OCI-LY3 (cell line): ENCODE measurements around the gene MROH7.

Experiments used
- H2AFZ ChIP-seq: fragments of 200-600, 300-600 bp; shearing (Covaris generic); 2 replicates; pipeline ENCODE4 v1.6.0; 2014; ENCODE audit warnings: antibody characterized with exemption, low read depth, low read length
- H3K27ac ChIP-seq: fragments of 200-600, 300-600 bp; sonication (generic); 2 replicates; pipeline ENCODE4 v1.5.1; 2014; ENCODE audit warnings: mild to moderate bottlenecking, low read length, moderate library complexity, mixed read lengths
- H3K27me3 ChIP-seq: fragments of 200-600, 300-600 bp; sonication (generic); 2 replicates; pipeline ENCODE4 v1.6.1; 2014; ENCODE audit warnings: low read depth, low read length, mixed read lengths
- H3K36me3 ChIP-seq: fragments of 200-600, 300-600 bp; sonication (generic); replicated peaks from 2 replicates; pipeline ENCODE3; 2014; ENCODE audit warnings: low read depth, low read length, mixed read lengths
- H3K4me1 ChIP-seq: fragments of 300-600, 200-600 bp; sonication (generic); 2 replicates; pipeline ENCODE4 v1.6.1; 2014; ENCODE audit warnings: low read length, mixed read lengths
- H3K4me2 ChIP-seq: fragments of 200-600, 300-600 bp; sonication (generic); 2 replicates; pipeline ENCODE4 v1.6.1; 2014; ENCODE audit warnings: low read length, mixed read lengths
- H3K4me3 ChIP-seq: fragments of 300-600, 200-600 bp; sonication (generic); 2 replicates; pipeline ENCODE4 v1.5.1; 2014; ENCODE audit warnings: antibody characterized with exemption, mild to moderate bottlenecking, low read length, moderate library complexity
- H3K79me2 ChIP-seq: fragments of 300-600, 200-600 bp; shearing (Covaris generic); 2 replicates; pipeline ENCODE4 v1.6.1; 2014; ENCODE audit warnings: mild to moderate bottlenecking, low read length, mixed read lengths
- H3K9ac ChIP-seq: fragments of 300-600, 200-600 bp; shearing (Covaris generic); 2 replicates; pipeline ENCODE4 v1.6.0; 2014; ENCODE audit warnings: mild to moderate bottlenecking, low read length, moderate library complexity
- H3K9me3 ChIP-seq: fragments of 200-600, 300-600 bp; shearing (Covaris generic); 2 replicates; pipeline ENCODE4 v1.6.1; 2014; ENCODE audit warnings: low read length, mixed read lengths; ENCODE audit not compliant: insufficient read depth
- H4K20me1 ChIP-seq: fragments of 200-600, 300-600 bp; sonication (generic); 2 replicates; pipeline ENCODE4 v1.6.1; 2016; ENCODE audit warnings: low read length, mixed read lengths; ENCODE audit not compliant: insufficient read depth
- EZH2phosphoT487 ChIP-seq: fragments of 200-600 bp; shearing (Covaris generic); IDR thresholded peaks from 2 replicates; pipeline ENCODE4 v1.6.1; 2018; ENCODE audit warnings: antibody characterized with exemption, mixed run types, low read depth
- TF ChIP-seq, protein P1 (sequence below): fragments of 200-600, 300-600 bp; sonication (generic); IDR thresholded peaks from 2 replicates; pipeline ENCODE4 v1.5.1; 2014; ENCODE audit warnings: antibody characterized with exemption, low read length, low read depth

MROH7 gene

DNA sequence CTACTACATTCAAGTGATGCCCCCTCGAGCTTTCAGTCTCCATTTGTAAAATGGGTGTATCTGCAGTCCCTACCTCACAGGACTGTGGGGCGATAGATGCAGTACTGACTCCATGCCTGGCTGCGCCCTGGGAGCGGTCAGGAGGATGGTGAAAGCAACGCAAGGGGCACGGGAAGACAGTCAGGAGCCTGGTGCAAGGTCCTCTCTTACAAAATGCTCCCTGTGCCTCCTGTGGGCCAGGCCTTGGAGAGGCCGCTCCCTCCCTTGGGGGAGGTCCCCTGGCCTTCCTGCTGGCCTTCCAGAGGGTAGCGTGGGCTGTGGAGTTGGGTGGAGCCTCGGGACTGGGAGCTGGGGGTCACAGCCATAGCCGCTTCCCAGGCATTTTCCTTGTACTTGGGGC, 39.9 kb upstream of the MROH7 start:
- Histone ChIP-seq H2AFZ (no peak overlapping the region), H4K20me1 (no peaks in the 10 kb centered on the region), H3K4me2 (no peak overlapping the region)

DNA sequence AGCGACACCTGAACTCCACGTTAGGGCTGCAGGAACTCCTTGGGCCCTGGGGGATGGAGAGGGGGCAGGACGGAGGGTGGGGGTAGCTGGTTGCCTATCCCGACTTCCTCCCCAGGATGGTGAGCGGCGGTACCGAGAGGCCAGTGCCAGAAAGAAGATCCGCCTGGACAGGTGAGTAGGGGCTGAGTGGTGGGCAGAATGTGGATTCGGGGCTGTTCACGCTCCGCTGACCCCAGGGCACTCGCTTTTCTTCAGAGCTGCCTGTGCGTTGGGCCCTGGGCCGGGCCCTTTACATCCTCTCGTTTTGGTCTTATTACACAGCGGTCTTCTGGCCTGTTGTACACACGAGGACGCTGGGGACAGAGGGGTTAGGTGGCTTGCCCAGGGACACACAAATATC, 39.0 kb upstream of the MROH7 start:
- H4K20me1 ChIP-seq = no peaks in the 10 kb centered on the region
- H3K4me2 ChIP-seq = no peak overlapping the region
- no peaks in the 10 kb centered on the region for H3K27me3 ChIP-seq
- no peak for TF ChIP-seq EZH2phosphoT487
- TF ChIP-seq, protein P1, sequence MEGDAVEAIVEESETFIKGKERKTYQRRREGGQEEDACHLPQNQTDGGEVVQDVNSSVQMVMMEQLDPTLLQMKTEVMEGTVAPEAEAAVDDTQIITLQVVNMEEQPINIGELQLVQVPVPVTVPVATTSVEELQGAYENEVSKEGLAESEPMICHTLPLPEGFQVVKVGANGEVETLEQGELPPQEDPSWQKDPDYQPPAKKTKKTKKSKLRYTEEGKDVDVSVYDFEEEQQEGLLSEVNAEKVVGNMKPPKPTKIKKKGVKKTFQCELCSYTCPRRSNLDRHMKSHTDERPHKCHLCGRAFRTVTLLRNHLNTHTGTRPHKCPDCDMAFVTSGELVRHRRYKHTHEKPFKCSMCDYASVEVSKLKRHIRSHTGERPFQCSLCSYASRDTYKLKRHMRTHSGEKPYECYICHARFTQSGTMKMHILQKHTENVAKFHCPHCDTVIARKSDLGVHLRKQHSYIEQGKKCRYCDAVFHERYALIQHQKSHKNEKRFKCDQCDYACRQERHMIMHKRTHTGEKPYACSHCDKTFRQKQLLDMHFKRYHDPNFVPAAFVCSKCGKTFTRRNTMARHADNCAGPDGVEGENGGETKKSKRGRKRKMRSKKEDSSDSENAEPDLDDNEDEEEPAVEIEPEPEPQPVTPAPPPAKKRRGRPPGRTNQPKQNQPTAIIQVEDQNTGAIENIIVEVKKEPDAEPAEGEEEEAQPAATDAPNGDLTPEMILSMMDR = no peak
- H3K9me3 ChIP-seq = no peaks in the 10 kb centered on the region
- H3K79me2 ChIP-seq = no peaks in the 10 kb centered on the region
- no peak overlapping the region for H2AFZ ChIP-seq
- no peaks in the 10 kb centered on the region for H3K36me3 ChIP-seq
- no peak overlapping the region for H3K27ac ChIP-seq
- H3K4me3 ChIP-seq = no peak overlapping the region
- H3K4me1 ChIP-seq = no peaks in the 10 kb centered on the region
- no peak overlapping the region for H3K9ac ChIP-seq

More for the DNA sequence above, 39.9 kb upstream of the MROH7 start:
- Histone ChIP-seq H3K27ac (no peak overlapping the region), H3K36me3 (no peaks in the 10 kb centered on the region), H3K4me3 (no peak overlapping the region), H3K4me1 (no peaks in the 10 kb centered on the region), H3K9ac (no peak overlapping the region), H3K79me2 (no peaks in the 10 kb centered on the region), H3K9me3 (no peaks in the 10 kb centered on the region), H3K27me3 (no peaks in the 10 kb centered on the region)
- no peak for TF ChIP-seq EZH2phosphoT487
- TF ChIP-seq, protein P1 = no peak

DNA sequence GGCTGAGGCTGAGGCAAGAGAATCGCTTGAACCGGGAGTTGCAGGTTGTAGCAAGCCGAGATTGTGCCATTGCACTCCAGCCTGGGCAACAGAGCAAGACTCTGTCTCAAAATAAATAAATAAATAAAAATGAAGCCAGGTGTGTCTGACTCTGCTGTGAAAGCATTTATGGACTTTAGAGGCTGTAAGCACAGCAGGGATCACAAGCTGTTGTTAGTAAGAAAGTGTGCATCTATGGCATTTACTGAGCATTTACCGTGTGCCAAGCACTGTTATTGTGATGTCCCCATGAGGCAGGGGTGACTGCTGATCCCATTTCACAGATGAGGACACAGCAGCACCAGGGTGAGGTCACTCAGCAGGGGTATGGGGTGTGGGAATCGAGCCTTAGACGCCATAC, 38.3 kb upstream of the MROH7 start:
- TF ChIP-seq, protein P1 = no peak
- TF ChIP-seq EZH2phosphoT487 = no peak

DNA sequence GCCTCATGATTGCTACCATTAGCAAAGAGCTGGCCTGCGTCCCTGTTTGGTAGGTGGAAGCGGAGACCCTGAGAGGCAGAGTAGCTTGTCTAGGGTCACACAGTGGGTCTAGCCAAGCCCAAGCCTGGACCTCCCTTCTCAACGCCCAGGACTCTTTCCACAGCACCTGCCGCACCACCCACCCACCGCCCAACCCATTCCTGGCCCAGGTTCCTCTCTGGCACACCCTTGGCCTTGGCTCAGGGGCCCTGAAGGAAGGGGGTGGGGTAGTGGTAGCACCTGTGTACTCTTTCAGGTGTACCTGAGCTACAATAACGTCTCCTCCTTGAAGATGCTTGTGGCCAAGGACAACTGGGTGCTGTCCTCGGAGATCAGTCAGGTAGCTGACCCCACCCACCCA, 37.5 kb upstream of the MROH7 start:
- H3K4me3 ChIP-seq = no peak overlapping the region
- H3K27ac ChIP-seq = no peak overlapping the region
- no peaks in the 10 kb centered on the region for H4K20me1 ChIP-seq
- no peak overlapping the region for H3K4me2 ChIP-seq
- no peak overlapping the region for H2AFZ ChIP-seq
- no peak overlapping the region for H3K9ac ChIP-seq
- H3K9me3 ChIP-seq = no peaks in the 10 kb centered on the region
- H3K4me1 ChIP-seq = no peaks in the 10 kb centered on the region
- TF ChIP-seq, protein P1 = no peak
- no peak for TF ChIP-seq EZH2phosphoT487
- H3K36me3 ChIP-seq = no peaks in the 10 kb centered on the region
- H3K79me2 ChIP-seq = no peaks in the 10 kb centered on the region
- H3K27me3 ChIP-seq = no peaks in the 10 kb centered on the region

More for the DNA sequence above, 38.3 kb upstream of the MROH7 start:
- Histone ChIP-seq H3K9me3 (no peaks in the 10 kb centered on the region), H3K79me2 (no peaks in the 10 kb centered on the region), H3K27me3 (no peaks in the 10 kb centered on the region), H2AFZ (no peak overlapping the region), H4K20me1 (no peaks in the 10 kb centered on the region), H3K9ac (no peak overlapping the region), H3K4me1 (no peaks in the 10 kb centered on the region), H3K4me2 (no peak overlapping the region), H3K27ac (no peak overlapping the region), H3K4me3 (no peak overlapping the region), H3K36me3 (no peaks in the 10 kb centered on the region)
